HG03460 (cell line): Measurements from ENCODE around the gene BIVM.

ENCODE experiments used
- ATAC-seq: cut with Tn5 transposase; IDR thresholded peaks from one replicate; pipeline ENCODE4 v1.9.1; 2021; ENCODE audit not compliant: unreplicated experiment

The BIVM gene

GRCh38 chr13:102878481-102878880 lies 79.6 kb downstream of the BIVM start:
- no peak for ATAC-seq

- no peak for ATAC-seq
These were observed 81.0 kb downstream of the BIVM start for GRCh38 chr13:102879793-102880499.

GRCh38 chr13:102881819-102882686 lies 83.1 kb downstream of the BIVM start:
- ATAC-seq = no peak
